Measurements from ENCODE around the gene MPP2. TPM values are rescaled to one million over a fixed set of nuclear protein-coding genes. Genes with fewer than 3 reads are reported as not detected.

The MPP2 gene
- total RNA-seq, 1 donor from 2014 or later = 16.7 TPM

DNA sequence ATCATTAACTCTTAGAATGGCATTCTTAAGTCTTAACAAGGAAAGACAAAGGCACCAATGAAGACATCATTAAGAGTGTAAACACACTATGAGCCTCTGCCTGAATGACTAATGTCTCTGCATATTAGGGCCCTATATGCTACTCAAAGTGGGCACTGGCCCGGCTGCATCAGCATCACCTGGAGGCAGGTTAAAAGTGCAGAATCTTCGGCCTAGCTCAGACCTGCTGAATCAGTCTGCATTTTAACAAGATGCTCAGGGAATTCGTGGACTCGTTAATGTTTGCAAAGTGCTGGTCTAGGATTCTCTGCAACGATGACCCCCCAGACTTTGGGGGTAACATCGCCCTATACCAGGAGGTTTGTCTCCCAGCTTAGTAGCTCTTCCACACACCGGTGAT lies 81.1 kb downstream of the MPP2 start:
- no peak for DNase-seq (ENCODE audit: low spot score in 2 of 2)

DNA sequence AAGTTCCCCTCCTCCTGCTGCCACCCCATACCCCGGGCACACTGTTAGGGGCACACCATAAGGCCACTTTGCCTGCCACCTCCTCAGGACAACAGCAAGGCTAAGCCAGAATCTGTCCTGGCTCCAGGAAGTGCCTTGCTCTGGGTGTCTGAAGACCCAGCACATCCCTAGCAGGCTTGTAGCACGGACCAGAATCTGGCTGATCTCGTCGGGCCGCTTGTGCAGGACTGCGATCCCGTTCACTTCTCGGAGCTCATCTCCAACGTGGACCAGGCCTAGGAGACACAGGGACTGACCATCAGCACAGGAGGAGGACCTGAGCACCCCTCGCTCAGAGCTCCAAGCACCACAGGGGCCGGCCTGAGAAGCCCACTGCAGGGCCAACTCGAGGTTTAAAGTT lies 81.8 kb downstream of the MPP2 start:
- Histone ChIP-seq H3K9me3 (no peaks in the 10 kb centered on the region), H3K4me1 (no peaks in the 10 kb centered on the region), H3K4me3 (no peak overlapping the region), H3K27ac (no peak overlapping the region), H3K27me3 (no peaks in the 10 kb centered on the region), H3K36me3 (peaks cover 18 to 61% of the 10 kb centered on the region in 2 donors)
- intact Hi-C loops (cut with DNase I) = no loop called here
- no peak for DNase-seq (ENCODE audit: low spot score in 2 of 2)
- TF ChIP-seq, protein P1, sequence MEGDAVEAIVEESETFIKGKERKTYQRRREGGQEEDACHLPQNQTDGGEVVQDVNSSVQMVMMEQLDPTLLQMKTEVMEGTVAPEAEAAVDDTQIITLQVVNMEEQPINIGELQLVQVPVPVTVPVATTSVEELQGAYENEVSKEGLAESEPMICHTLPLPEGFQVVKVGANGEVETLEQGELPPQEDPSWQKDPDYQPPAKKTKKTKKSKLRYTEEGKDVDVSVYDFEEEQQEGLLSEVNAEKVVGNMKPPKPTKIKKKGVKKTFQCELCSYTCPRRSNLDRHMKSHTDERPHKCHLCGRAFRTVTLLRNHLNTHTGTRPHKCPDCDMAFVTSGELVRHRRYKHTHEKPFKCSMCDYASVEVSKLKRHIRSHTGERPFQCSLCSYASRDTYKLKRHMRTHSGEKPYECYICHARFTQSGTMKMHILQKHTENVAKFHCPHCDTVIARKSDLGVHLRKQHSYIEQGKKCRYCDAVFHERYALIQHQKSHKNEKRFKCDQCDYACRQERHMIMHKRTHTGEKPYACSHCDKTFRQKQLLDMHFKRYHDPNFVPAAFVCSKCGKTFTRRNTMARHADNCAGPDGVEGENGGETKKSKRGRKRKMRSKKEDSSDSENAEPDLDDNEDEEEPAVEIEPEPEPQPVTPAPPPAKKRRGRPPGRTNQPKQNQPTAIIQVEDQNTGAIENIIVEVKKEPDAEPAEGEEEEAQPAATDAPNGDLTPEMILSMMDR (IDR thresholded peaks at IDR 0.05) = no peak

More for the DNA sequence above, 81.1 kb downstream of the MPP2 start:
- no peak overlapping the region for H3K4me3 ChIP-seq
- no peak overlapping the region for H3K27ac ChIP-seq
- H3K9me3 ChIP-seq = no peaks in the 10 kb centered on the region
- no peaks in the 10 kb centered on the region for H3K27me3 ChIP-seq
- TF ChIP-seq, protein P1 (IDR thresholded peaks at IDR 0.05) = no peak
- intact Hi-C loops (cut with DNase I) = no loop called here
- no peaks in the 10 kb centered on the region for H3K4me1 ChIP-seq
- H3K36me3 ChIP-seq = peaks cover 14 to 54% of the 10 kb centered on the region in 2 donors

Other genes starting within 250 kb of the MPP2 start
- 17.8 TPM for gene MEOX1, start 245.6 kb downstream of the MPP2 start, total RNA-seq
- 15.1 TPM for gene SOST, start 148.7 kb downstream of the MPP2 start, total RNA-seq
- 70.5 TPM for gene DUSP3, start 128.6 kb downstream of the MPP2 start, total RNA-seq
- gene CFAP97D1, start 127.1 kb downstream of the MPP2 start, total RNA-seq = not detected
- 37.0 TPM for gene MPP3, start 74.4 kb downstream of the MPP2 start, total RNA-seq
- gene CD300LG, start 60.4 kb downstream of the MPP2 start, total RNA-seq = 45.9 TPM
- gene PPY, start 34.9 kb upstream of the MPP2 start, total RNA-seq = not detected
- not detected for gene PYY, start 46.4 kb upstream of the MPP2 start, total RNA-seq
- 48.2 TPM for gene NAGS, start 97.1 kb upstream of the MPP2 start, total RNA-seq
- 11.0 TPM for gene TMEM101, start 107.4 kb upstream of the MPP2 start, total RNA-seq
- 12.5 TPM for gene LSM12, start 159.1 kb upstream of the MPP2 start, total RNA-seq
- 111 TPM for gene G6PC3, start 163.2 kb upstream of the MPP2 start, total RNA-seq
- 189 TPM for gene HDAC5, start 216.1 kb upstream of the MPP2 start, total RNA-seq
- gene HROB, start 234.4 kb upstream of the MPP2 start, total RNA-seq = not detected

All from ascending aorta (tissue), 2 donors.